TTC549 (cell line): ENCODE data around the gene NACC2.

Experiments used
- FAIRE-seq: peaks from 2 replicates; lab custom pipeline; 2012; peaks lifted over from hg19 to GRCh38; lab: Jason Lieb, UNC

The NACC2 gene

DNA sequence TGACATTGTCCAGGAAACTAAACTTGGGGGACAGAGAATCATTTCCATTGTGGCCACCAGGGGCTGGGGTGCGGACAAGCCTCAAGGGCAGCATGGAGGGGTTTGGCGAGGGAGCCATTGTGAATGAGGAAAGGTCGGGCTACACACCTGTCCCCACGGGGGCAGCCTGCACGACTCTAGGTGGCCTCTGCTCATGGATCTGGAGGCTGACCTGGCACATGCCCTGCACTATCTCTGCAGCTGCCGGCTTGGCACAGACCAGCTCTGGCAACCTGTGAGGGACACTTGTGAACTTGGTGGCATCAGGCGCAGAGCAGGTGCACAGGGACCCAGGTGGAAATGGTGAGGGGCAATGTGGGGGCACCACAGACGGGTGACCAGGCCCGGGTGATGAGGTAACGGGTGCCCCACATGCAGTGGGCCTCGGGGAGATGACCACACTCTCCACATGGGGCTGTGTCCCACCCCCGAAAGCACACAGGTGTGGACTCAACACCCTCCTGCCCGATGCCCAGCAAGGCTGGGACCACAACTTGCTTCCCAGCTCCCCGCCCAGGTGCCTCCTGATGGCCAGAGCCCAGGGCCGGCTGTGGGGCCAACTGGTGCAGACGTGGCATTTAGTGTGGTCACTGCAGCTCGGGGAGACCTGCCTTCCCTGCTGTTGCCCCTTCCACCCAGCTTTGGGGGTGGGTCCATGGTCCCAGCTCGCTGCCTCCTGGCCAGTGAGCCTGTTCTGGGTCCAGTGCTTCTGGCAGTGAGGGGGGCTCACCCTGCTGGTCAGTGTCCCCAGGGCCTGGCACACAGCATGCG, 73.0 kb downstream of the NACC2 start:
- FAIRE-seq: no peak

DNA sequence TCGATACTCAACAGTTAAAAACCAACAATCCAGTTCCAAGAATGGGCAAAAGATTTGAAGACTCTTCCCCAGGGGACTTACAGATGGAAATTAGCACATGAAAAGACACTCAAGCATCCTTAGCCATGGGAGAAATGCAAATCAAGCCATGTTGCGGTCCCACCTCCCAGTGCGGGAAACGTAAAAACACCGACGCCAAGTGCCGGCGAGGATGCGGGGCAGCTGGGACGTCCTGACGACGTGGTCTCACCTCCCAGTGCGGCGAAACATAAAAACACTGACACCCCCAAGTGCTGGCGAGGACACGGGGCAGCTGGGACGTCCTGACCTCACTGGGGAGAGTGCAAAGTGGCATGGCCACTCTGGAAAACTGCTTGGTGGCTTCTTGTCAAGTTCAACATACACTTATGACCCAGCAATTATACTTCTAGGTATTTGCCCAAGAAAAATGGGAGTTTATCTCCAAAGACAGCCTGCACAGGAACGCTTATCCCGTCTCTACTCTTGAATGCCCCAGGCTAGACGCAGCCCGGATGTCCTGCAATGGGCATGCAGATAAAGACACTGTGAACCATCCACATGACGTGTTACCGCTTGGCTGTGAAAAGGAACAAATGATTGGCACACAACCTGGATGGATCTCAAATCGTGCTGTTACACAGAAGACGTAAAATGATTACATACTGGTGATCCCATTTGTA, 73.8 kb downstream of the NACC2 start:
- no peak for FAIRE-seq

DNA sequence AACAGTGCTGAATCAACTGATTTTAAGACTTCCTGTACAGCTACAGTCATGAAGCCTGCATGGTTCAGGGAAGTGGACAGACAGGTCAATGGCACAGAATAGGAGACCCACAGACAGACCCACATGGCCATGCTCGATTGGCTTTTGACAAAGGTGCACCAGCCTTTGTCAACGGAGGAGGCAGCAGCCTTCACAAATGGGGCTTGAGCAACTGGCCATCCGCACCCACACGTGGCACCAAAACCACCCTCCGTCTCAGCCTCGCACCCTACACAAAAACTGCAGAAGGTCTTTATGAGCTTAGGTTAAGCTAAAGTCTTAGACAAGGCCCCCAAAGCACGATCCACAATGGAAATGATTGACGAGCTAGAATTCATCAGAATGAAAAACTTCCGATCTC, 74.4 kb downstream of the NACC2 start:
- FAIRE-seq: no peak

DNA sequence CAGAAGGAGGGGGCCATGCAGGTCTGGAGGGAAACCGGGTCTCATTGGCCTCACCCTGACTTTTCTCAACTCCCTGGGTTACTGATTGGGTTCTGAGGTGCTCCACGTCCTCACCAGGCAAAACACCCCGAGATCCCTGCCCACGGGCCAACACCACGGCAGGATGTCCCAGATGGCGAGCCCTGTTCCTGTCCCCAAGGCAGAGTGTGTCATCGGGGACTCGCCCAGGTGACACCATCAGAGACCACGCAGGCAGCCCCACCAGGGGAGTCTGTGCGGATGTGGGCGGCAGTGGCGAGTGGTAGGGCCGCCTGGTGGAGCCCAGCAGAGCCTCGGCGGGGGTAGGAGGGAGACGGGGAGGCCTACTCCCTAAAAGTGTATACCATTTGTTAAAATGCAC, 74.9 kb downstream of the NACC2 start:
- no peak for FAIRE-seq

DNA sequence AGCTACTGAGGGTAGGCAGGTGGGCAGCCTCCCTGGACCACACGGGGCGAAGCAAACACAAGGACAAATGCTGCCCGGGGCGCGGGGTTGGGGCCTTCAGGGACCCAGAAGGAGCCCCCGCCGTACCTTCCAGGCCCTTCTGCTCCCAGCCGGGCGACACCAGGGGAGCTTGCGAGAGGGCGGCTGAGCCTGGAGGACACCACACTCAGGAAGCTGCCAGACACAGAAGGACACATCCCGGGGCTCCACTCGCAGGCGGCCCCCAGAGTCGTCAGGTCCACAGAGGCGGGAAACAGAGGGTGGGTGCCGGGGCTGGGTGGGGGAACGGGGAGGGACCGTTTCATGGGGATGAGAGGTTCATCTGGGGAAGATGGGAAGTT, 75.4 kb downstream of the NACC2 start:
- no peak for FAIRE-seq

DNA sequence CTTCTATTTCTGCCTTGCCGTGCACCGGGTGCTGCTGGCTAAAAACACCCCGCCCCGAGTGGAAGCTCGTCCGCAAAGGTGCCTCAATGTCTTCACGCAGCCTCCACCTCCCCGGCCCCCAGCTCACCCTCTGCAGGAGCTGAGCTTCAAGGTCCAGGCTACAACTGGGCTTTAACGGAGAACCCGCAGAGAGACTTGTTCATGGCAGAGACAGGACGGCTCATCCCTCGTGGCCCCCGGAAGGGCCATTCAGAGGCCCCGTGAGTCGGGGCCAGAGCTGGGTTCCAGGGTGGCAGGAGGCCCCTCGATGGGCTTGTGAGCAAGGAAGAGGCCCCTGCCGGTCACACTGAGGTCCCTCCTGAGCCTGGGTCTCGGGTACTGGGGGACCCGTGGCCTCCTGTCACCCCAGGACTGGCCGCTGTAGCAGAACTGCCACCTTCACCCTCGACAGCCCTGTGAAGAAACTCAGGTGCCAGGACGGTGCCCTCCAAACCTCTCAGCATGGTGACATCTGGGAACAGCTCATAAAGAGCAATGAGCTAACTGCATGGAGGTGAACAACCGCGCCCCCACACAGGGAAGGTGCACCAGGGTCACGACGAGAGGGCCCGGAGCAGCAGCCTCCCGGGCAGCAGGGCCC, 75.9 kb downstream of the NACC2 start:
- FAIRE-seq: no peak

DNA sequence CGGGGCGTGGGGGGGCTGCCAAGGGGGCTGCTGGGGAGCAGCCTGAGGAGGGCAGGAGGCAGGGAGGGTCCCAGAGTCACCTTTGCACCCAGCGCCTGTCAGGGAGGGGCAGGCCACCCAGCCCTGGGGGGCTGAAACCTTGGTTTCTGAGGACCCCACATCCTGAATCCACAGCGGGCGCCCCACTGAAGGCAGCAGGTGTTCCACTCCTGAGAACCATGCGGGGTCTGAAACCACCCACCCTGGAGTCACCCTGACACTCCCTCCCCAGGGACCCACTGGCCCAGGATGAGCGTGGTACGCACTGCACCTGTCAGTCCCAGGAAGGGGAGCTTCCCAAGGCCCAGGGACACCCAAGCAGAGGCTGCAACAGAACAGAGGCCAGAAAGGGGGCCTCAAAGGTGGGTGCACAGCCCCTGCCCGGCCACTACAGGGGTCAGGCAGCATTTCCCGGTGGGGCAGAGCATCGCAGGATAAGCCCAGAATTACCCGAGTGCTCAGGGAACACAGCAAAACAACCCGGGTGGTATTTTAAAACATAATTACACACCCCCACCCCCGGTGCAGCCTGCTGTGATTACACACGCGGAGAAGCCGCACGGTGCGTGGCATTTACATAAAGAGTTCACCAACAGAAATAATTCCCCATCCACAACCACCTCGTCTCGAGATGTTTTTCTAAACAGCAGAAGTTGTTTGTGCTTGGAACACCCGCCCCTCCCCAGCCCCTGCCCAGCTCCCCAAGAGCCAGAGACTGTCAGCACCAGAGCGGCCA, 76.6 kb downstream of the NACC2 start:
- no peak for FAIRE-seq

DNA sequence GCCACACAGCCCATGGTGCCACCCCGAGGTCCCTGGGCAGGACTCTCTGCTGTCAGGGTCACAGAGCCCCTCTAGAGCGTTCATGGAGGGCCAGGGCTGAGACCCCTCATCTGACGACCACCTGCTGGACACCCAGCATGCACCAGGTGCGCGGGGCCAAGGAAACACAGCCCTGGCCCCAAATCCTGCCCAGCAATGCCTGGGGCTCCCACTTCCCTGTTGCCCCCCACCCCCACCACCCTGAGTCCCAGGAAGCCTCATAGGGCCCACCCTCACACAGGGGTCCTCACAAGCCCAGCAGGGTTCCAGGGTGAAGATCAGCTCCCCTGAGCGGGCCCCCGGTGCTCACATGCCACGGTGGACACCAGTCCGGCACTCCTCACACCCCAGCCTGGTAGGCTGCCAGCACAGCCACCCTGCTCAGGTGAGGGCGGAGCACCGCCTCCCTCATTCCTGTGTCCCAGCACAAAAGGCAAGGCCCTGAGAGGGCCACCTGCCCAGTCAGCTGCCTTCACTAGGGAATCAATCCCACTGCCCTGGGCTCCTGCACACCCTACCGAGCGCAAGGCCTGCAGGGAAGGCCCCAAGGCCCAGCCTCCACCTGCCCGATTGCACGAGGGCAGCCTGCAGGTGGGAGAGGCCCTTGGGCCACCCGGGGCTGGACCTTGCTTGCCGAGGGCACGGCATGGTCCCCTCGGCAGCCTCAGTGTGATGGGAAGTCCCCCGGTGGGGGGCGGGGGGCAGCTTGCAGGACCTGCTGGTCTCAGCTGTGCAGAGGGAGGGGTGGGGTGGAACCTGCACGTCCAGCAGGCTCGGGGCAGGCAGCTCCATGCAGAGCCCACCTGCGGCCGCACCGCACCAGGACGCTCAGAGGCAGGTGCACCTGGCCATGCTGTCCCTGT, 77.5 kb downstream of the NACC2 start:
- no peak for FAIRE-seq

DNA sequence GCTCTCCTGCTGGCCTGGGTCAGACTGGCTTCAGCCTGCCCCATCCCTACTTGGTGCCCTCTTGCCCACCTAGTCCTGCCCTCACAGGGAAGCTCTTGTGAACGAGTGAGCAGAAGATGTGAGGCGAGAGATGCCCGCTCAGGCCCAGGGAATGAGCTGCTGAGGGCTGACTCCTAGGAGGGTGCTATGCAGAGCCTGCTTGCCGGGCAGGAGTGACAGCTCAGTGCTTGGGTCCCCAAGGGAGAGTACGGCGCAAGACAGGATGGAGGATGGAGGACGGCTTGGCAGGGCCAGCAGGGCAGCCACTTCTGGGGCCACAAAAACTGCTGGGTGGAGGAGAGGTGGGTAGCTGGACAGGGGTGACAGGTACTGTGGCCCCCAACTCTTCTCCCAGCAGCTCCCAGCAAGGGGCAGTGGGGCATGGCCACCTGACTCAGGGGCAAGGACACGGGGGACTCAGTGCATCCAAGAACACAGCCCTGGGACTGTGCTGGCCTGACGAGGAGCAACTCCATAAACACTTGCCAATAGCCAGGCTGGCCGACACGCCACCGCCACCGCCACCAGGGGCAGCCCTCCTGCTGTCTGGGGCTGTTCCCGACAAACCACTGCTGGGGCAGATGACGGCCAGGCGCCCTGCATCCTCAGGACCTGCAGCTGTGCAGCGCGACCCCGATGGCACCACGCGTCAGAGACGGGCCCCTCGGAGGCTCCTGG, 78.4 kb downstream of the NACC2 start:
- no peak for FAIRE-seq

DNA sequence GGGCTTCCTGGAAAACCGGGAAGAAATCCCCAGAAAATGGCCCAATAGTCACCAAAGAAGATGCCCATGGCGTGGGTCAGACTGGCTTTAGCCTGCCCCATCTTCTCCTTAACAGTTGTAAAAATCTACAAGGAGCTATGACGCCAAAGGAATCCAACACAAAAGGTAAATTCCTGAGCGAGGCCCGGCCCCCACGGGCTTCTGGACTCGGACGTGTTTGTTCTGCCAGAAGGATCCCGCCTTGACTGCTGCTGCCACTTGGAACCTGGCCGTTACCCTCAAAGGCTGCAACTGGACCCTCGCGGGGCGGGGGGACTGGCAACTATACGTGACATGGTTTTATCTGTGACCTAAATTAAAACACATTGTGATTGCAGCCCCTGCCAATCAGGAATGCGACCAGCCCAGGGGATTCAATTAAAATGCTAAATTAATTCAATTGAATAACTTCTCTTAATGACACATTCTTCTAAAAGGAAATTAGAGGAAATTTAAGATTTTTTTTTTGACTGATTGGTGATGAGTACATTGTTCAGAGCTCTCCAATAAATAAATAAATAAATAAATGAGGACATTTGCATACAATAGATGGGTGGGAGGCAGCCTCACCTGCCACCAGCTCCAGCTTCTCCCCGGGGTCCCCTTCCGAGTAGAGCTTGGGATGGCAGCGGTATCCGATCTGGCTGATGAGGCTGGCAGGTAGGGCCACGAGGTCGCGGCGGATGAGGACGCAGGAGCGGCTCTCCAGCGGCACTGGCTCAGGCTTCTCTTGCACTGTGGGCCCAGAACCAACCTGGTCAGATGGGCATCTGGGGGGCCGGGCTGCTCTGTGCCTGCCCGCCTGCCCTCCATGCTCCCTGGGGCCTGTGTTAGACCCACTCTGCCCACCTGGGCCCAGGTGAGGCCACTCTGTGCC, 79.2 kb downstream of the NACC2 start:
- no peak for FAIRE-seq

DNA sequence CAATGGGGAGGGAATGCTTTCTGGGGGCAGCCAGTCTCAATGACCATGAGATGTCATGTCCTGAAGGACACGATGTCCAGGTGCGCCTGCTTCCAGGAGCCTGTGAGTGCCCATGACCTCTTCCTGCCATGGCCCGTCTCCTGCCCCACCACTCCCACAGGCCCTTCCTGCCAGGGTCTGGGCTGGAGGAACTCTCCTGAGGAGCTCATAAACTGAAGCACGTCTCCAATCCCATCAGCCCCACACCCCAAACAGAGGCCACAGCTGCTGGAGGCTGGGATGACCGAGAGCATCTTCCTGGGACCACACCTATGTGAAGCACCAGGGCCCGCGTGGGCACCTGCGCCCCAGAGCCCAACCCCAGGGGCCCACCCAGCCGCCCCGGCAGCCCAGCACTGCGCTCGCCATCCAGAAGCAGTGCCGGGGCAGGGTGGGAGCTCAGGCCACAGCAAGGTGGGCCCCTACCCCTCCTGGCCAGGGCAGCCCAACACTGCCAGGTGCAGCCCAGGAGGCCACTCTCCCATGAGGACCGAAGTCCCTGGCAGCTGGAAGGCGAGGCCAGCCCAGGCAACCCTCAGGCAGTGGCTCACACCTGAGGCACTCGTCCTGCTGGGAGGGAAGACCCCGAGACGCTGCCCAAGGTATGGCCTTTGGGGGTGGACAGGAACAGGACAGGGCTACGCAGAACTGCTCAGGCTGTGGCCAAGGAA, 80.0 kb downstream of the NACC2 start:
- no peak for FAIRE-seq

DNA sequence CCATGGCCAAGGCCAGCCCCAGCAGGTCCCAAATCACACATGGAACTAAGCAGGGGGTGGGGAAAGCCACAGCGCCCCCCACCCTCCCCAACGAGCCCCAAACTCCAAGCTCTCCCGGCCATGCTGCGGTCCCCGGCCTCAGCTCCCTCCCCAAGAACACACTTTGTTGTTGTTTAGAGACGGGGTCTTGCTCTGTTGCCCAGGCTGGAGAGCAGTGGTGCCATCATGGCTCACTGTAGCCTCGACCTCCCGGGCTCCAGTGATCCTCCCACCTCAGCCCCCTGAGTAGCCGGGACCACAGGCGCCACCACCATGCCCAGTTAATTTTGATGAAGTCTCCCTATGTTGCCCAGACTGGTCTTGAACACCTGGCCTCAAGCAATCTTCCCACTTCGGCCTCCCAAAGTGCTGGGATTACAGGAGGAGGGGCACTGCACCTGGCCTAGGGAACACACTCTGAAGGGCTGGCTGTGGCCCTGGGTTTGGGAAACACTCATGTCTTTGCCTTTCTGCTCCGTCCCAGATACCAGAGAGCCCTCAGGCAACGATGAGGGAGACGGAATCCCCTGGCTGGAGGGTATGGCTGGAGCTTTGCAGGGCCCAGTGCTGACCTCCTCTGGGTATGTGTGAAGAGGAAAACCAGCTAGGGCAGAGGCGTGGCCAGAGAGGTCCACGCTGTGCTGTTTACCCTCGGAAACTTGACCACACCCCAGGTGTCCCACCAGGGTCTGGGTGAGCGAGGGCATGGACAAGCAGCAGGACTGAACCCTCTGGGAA, 80.8 kb downstream of the NACC2 start:
- no peak for FAIRE-seq

DNA sequence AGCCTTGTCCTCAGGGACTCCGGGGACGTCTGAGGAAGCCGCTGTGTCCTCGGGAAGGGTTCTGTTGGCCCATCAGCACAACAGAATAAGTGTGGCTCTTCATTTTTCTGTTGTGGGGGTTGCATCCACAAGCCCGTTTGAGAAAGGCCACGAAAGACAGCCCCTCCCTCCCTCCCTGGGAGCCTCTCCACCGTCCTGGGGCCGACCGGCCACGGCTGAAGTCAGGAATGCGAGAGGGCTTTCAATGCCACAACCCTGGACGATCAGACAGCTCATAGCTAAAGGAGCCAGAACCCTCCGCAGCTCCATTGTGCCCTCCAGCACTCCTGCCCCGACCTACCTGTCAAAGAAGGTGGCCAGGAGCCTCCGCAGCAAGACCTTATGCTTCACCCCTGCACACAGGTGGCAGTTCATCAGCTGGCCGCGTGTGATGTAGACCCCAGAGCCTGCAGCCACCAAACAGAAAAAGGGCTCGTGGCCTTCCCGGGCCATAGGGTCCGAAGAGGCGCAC, 81.5 kb downstream of the NACC2 start:
- FAIRE-seq: no peak

DNA sequence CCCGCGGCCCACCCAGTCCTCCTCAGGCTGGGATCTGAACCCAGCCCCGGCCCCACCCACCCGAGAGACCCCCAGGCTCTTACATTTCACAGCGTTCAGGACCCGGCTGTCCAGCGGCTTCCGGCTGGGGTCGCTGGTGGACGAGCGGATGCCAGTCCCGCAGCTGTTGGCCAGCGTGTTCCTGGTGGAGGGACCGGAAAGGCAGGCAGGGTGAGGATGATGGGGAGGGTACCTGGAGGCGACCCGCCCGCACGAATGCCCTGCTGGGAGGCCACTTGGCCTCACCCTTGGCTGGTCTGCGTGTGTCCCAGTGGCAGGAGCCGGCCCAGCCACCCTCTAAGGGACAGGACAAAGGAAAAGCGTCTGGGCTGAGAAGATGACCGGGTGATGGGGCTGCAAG, 82.0 kb downstream of the NACC2 start:
- FAIRE-seq: no peak

DNA sequence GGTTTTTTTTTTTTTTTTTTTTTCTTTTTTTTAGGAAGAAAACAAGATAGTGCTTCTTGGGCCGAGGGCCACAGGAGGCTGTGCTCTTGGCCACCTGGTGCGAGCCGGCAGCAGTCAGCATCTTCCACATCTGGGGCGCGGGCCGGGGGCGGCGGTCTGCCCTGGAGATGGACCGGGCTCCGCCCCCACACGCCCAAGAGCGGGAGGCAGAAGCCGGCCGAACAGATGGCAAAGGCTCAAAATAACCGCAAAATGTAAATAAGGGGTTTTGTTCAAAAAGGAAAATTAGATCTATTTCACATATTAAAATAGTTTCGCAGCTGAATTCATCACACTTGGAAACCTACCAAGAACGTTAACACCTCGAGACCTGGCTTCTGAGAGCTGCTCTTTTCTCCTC, 82.4 kb downstream of the NACC2 start:
- no peak for FAIRE-seq

DNA sequence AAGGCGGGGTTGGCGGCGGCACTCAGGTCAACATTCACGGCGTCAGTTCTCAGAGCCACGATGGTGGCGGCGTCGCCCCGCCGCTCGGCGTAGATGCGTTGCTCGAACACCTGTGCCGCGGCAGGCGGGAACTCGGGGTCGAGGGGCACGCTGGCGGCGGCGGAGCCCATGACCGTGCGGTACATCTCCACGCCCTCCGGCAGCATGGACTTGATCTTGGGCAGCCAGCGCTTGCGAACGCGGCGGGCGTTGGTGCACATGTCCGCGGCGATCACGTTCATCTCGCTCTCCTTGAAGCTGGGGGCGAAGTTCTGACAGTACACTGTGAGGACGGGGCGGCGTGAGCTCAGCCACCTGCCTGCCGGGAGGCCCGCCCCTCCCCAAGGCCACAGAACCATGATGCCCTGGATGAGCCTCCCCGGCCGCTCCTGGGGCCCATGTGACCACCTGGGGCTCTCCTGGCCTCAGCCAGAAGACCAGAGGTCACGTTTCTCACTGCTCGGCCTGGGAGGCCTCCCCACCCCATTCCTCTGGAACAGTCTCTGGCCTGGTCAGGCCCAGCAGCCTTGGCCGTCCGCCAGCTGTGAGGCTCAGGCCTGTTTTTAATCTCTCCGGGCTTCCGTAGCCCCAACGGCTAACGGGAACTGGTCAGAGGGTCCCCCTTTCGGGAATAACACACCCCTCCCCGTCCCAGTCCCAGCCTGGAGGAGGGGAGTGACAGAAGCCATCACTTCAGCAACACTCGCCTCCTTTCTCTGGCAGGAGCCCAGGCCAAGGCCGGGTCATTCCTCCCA, 83.2 kb downstream of the NACC2 start:
- no peak for FAIRE-seq

DNA sequence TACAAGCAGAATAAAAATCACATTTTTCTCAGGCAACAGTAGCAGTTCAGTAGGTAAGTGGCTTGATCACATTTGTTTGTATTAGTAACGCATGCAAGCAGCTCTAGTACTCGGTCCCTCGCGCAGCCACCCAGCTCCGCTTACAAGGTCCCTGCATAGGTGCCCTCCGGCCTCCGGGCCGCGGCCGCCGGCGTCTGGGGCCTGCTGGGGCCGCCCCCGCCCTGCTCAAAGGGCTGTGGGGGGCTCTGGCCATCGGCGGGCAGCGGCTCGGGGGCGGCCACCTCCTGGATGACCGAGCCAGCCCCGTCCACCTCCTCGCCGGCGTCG, 83.8 kb downstream of the NACC2 start:
- no peak for FAIRE-seq
